Left renal pelvis (tissue), 4 donors: ENCODE measurements around the gene HMG20A. TPM values are rescaled to one million over a fixed set of nuclear protein-coding genes. Genes with fewer than 3 reads are reported as not detected.

ENCODE experiments used
- DNase-seq, 4 donors: peaks; one replicate each; pipeline ENCODE4 v3.0.0-alpha.2; 2013; ENCODE audit warnings: low read depth in 4 of 4, low spot score in 3 of 4
- polyA plus RNA-seq, 4 donors: library from polyadenylated mRNA; unstranded; fragments of 120-200 nt; gene quantifications; one replicate each; pipeline ENCODE4 v1.2.1, GENCODE V29; 2013; ENCODE audit not compliant: insufficient read length in 4 of 4

The HMG20A gene
- polyA plus RNA-seq, 4 donors = 55.8 to 74.6 (median 70.2) TPM

- DNase-seq = no peak
Observed at GRCh38 chr15:77532067-77532710, 111.5 kb downstream of the HMG20A start.

- no peak for DNase-seq
Observed at GRCh38 chr15:77532846-77533245, 112.2 kb downstream of the HMG20A start.

GRCh38 chr15:77533578-77534430, 113.1 kb downstream of the HMG20A start:
- no peak for DNase-seq

Other genes with a start within 250 kb of the HMG20A start
- 10 to 100 TPM; 31.8 to 41.7 (median 32.5) TPM for gene PEAK1, start 784 bp upstream of the HMG20A start, polyA plus RNA-seq
- gene LINGO1, start 212.0 kb downstream of the HMG20A start, polyA plus RNA-seq = 10 to 100 TPM; 11.8 to 16.1 (median 14.6) TPM